GM10248 (cell line): ENCODE results near the gene HCN4.
"Not testable (repeated sequence)": the region's sequence is repeated elsewhere in the genome, so short reads cannot be mapped to it uniquely, and the experiment has no call there.

Source experiments
- CTCF ChIA-PET: fragments of 300-600 bp; sonication (Branson Sonifier 250); formaldehyde crosslinking; extraction: SDS; loops from one replicate; lab custom pipeline; 2021; ENCODE audit warnings: antibody characterized with exemption; lab: Yijun Ruan, JAX
- POLR2A ChIA-PET: fragments of 350-650 bp; sonication (Branson Sonifier 250); formaldehyde crosslinking; extraction: SDS; loops from one replicate; lab custom pipeline; 2020; ENCODE audit warnings: antibody characterized with exemption; lab: Yijun Ruan, JAX
- DNase-seq: peaks from one replicate; pipeline ENCODE4 v3.0.0; 2012; ENCODE audit errors: extremely low spot score
- TF ChIP-seq, protein P1 (sequence below): IDR thresholded peaks from 2 replicates; pipeline ENCODE4 v1.5.1; 2012; ENCODE audit warnings: mild to moderate bottlenecking, low read depth; ENCODE audit errors: extremely low read depth, missing control alignments, control extremely low read depth

Gene HCN4

DNA sequence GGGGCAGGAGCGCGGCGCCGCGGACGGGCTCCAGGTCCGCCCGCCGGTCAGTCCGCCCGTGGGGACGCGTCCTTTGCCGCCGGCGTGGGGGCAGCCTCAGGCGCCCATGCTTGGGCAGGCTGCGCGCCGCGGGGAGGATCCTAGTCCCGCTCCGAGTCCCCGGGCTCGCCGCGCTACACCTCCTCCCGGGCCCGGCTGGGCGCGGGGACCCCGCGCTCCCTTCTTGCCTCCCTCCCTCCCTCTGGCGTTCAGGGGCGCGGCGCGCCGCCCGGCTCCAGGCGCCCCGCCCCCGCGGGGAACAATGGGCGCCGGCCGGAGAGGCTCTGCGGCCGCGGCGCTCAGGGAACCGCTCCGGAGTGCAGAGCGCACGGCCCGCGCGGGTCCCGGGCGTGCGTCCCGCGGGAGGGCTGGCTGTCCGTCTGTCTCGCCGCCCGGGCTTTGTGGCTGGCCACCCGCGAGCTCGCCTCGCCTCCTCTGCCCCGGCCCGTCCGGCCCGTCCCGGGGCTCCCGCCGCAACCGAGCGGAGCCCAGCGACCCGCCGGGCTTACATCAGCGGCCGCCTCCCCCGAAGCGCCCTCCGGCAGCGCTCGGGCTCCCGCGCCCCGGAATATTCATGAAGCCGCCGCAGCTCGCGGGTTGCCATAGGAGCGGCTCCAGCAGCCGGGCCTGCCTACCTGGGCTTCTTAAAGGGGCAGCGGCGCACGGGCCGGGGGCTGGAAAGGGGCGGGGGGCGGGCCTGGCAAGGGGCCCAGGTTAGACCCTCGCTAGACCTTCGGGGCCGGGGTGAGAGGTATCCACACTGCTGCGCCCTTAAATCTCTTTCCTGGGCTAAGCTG lies at the start of gene HCN4:
TSS of gene HCN4 (minus strand) at position 658 of the 836 bp plus-strand sequence. CDS start 688 bp downstream, outside the sequence.
- POLR2A ChIA-PET = no interaction called here
- DNase-seq = no peak
- TF ChIP-seq, protein P1, sequence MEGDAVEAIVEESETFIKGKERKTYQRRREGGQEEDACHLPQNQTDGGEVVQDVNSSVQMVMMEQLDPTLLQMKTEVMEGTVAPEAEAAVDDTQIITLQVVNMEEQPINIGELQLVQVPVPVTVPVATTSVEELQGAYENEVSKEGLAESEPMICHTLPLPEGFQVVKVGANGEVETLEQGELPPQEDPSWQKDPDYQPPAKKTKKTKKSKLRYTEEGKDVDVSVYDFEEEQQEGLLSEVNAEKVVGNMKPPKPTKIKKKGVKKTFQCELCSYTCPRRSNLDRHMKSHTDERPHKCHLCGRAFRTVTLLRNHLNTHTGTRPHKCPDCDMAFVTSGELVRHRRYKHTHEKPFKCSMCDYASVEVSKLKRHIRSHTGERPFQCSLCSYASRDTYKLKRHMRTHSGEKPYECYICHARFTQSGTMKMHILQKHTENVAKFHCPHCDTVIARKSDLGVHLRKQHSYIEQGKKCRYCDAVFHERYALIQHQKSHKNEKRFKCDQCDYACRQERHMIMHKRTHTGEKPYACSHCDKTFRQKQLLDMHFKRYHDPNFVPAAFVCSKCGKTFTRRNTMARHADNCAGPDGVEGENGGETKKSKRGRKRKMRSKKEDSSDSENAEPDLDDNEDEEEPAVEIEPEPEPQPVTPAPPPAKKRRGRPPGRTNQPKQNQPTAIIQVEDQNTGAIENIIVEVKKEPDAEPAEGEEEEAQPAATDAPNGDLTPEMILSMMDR = no peak
- CTCF ChIA-PET = no interaction called here

DNA sequence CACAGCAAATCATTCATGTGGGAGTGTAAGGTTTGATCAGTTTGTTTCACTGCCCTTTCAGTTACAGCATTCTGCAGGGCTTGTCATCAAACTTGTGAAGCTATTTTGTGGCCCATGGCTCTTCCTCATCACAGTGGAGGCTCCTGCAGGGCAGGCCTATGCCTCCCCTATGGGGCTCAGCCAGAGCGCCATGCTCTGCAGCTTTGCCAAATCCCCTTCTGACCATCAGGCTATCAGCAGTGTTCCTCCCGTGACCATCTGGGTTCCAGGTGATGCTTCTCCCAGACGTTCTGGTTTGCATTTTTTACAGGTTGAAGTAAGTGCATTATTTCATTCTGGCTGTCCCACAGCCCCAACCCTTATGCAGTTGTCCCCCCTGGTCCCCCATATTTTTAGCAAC lies 46.1 kb upstream of the HCN4 start:
- CTCF ChIA-PET = interaction anchor here (1.0 to 1.1 kb wide), 2 partner anchors 11 to 17 kb away, joined by 3 read pairs; no protein-coding TSS in a partner anchor

DNA sequence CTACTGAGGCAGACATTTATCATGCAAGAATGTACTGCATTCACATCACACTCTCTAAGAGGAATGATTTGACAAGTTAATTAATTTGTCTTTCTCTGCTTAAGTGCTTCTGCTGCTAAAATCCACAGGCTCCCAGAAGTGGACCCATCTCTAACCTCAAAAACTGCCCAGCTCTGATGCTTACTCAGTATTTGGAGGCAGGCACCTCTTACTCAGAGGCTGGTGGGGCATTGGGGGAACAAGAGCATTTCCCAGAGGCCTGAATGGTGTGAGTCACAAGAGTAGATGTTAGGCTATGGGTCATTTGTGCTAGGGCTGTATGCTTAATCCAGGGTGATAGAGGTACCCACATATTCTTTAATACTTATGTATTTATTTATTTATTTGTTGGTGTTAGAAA lies 34.4 kb upstream of the HCN4 start:
- TF ChIP-seq, protein P1 = no peak
- no peak for DNase-seq
- ChIA-PET POLR2A (no interaction called here), CTCF (no interaction called here)

More for the DNA sequence above, 46.1 kb upstream of the HCN4 start:
- POLR2A ChIA-PET = no interaction called here
- DNase-seq = no peak
- TF ChIP-seq, protein P1 = no peak

DNA sequence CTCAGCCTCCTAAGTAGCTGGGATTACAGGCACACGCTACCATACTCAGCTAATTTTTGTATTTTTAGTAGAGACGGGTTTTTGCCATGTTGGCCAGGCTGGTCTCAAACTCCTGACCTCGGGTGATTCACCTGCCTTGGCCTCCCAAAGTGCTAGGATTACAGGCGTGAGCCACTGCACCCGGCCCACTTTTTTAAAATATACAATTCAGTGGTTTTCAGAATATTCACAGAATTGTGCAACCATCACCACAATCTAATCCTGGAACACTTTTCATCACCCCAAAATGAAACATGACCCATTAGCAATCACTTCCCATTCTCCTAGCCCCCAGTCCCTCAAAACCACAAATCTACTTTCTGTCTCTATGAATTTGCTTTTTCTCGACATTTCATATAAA lies 31.5 kb upstream of the HCN4 start:
- DNase-seq, CTCF ChIA-PET, POLR2A ChIA-PET: not testable (repeated sequence)

DNA sequence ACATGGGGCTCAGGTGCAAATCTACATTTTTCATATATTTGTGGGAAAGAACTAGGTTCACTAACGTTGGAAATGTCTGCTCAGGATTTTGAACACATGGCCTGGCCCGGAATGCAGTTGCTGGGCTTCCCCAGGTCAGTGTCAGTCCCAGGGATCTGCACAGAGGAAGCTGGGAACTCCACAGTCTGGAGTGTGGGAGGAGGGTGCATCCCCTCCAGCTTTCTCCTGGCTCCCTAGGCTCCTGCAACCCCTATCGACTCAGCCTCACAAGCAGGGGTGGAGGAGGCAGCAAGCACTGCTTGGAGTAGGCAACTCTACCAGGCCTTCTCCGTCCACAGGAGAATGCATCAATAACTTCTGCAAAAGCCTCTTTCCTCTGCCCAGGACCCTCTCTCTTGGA lies 30.1 kb upstream of the HCN4 start:
- TF ChIP-seq, protein P1 = no peak

DNA sequence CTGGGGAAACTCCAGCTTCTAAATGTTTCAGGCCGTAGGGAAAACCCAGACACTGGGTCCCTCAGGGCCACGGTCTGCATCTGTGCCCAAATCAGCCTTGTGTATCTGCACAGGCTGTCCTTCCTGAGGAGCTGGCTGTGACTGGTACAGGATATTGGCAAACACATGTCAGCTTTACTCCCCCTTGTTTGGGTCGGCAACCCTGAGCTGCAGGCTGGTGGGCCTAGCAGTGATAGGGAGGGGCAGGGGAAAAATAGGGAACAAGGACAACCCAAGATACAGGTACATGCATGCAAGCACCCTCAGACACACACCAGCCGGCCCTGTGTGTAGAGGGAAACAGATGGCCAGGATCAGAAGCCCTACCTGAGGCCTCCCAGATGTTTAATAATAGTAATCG lies 28.7 kb upstream of the HCN4 start:
- TF ChIP-seq, protein P1 = no peak
- no peak for DNase-seq
- CTCF ChIA-PET = no interaction called here
- POLR2A ChIA-PET = no interaction called here

More for the DNA sequence above, 30.1 kb upstream of the HCN4 start:
- CTCF ChIA-PET = no interaction called here
- POLR2A ChIA-PET = no interaction called here
- DNase-seq = no peak

DNA sequence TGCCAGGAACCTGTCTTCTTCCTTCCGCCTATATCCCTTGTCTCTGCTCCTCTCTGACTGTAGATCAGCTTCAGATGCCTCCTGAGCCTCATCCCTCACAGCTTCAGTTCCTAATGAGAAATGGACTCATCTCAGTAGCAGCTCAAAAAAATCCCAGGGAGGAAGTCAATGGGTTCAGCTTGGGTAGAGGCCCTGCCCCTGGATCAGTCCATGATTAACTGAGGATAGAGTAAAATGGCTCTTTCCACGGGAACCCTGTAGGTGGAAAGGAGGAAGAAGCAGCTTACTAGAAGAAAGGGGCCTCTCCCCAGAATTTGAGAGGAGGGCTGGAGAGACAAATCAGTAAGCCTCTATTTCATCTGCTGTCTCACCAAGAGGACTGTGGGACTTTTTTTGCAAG lies 26.9 kb upstream of the HCN4 start:
- TF ChIP-seq, protein P1 = no peak
- ChIA-PET POLR2A (no interaction called here), CTCF (no interaction called here)
- DNase-seq = no peak
